DND-41 (cell line): Measurements from ENCODE around the gene MEN1.
A peak's percentile ranks its signal among the peaks of the same experiment; 100 is the strongest.

ENCODE experiments used
- ATAC-seq: fragments of 200-7000 bp; cut with Tn5 transposase; 3 replicates; pipeline ENCODE4 v1.9.1; 2021; ENCODE audit warnings: low read depth; ENCODE audit not compliant: insufficient read depth
- DNase-seq: peaks from one replicate; pipeline ENCODE4 v3.0.0-alpha.2; 2020
- H2AFZ ChIP-seq: 2 replicates; pipeline ENCODE4 v1.6.0; 2012; ENCODE audit warnings: low read depth, low read length
- H3K27ac ChIP-seq: 2 replicates; pipeline ENCODE4 v1.5.1; 2012; ENCODE audit warnings: low read length, inconsistent platforms
- H3K27me3 ChIP-seq: fragments of 200-600 bp; sonication (generic); 2 replicates; pipeline ENCODE4 v1.6.0; 2012; ENCODE audit warnings: low read length, mild to moderate bottlenecking, inconsistent platforms; ENCODE audit not compliant: insufficient read depth, poor library complexity
- H3K36me3 ChIP-seq: 2 replicates; pipeline ENCODE4 v1.5.1; 2012; ENCODE audit warnings: low read length, inconsistent platforms; ENCODE audit not compliant: insufficient read depth
- H3K4me1 ChIP-seq: 2 replicates; pipeline ENCODE4 v1.5.1; 2012; ENCODE audit warnings: mild to moderate bottlenecking, low read length; ENCODE audit not compliant: insufficient read depth
- H3K4me2 ChIP-seq: 2 replicates; pipeline ENCODE4 v1.6.0; 2012; ENCODE audit warnings: mild to moderate bottlenecking, moderate library complexity, low read length, inconsistent platforms; ENCODE audit not compliant: insufficient read depth
- H3K4me3 ChIP-seq, 2 experiments: fragments of 200-600 bp in 1 of 2; shearing (Covaris generic) in 1 of 2; 2 replicates each; pipeline ENCODE4 v1.5.1; 2012 to 2016; ENCODE audit warnings: inconsistent platforms in 2 of 2, low read length in 2 of 2, mild to moderate bottlenecking in 2 of 2, low read depth in 1 of 2, moderate library complexity in 1 of 2
- H3K79me2 ChIP-seq: 2 replicates; pipeline ENCODE4 v1.6.0; 2012; ENCODE audit warnings: low read length, inconsistent platforms; ENCODE audit not compliant: insufficient read depth
- H3K9ac ChIP-seq: 2 replicates; pipeline ENCODE4 v1.6.0; 2012; ENCODE audit warnings: low read depth, mild to moderate bottlenecking, inconsistent platforms, low read length, moderate library complexity
- H3K9me3 ChIP-seq: 2 replicates; pipeline ENCODE4 v1.5.1; 2012; ENCODE audit warnings: low read length, moderate library complexity, mild to moderate bottlenecking, inconsistent platforms; ENCODE audit not compliant: insufficient read depth, severe bottlenecking
- H4K20me1 ChIP-seq: 2 replicates; pipeline ENCODE4 v1.6.0; 2012; ENCODE audit warnings: low read length; ENCODE audit not compliant: insufficient read depth
- EZH2 ChIP-seq: IDR thresholded peaks from 3 replicates; pipeline ENCODE4 v1.6.1; 2012; ENCODE audit warnings: borderline replicate concordance, low read depth, mild to moderate bottlenecking, moderate library complexity, low read length, inconsistent platforms; ENCODE audit not compliant: severe bottlenecking
- TF ChIP-seq, protein P1 (sequence below): IDR thresholded peaks from 2 replicates; pipeline ENCODE4 v1.5.1; 2012; ENCODE audit warnings: borderline replicate concordance, low read length, moderate library complexity, mild to moderate bottlenecking; ENCODE audit not compliant: poor library complexity, severe bottlenecking; ENCODE audit errors: extremely low read depth

The MEN1 gene

DNA sequence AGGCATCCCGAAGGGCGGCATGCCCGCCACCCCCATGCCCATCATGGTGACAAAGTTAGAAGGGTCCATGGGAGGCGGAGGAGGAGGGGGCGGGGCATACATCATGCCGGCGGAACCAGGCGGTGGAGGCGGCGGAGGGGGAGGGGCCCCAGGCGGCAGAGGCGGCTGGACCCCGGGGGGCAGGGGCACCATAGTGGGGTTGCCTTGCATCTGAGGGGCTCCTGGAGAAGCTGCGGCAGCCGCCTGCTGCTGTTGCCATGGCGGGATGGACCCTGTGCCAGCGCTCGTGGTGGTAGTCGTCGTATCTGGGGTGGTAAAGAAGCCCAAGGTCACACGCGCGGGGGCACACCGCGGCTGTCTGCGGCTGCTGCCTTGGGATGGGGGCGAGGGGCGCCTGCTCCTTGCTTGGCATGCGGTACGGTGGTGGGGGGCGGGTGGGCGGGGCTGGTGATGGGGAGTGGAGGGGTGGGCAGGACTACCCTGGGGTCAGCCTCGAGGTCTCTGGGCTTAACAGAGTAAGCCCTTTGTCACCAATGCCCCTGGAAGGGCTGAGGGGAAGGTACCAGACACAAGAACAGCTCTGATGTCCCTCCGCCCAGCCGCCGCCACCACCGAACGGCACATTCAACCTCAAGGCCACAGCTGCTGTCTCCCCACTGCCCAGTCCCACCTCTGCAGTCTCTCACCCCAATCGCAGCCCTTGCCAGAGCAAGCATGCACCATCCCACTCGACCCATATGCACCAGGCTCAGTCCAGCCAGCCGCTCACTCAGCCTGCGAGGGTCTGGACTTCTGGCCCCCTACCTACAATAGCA, 44.3 kb downstream of the MEN1 start:
- H4K20me1 ChIP-seq, result peaks cover 93% of the 10 kb centered on the region

DNA sequence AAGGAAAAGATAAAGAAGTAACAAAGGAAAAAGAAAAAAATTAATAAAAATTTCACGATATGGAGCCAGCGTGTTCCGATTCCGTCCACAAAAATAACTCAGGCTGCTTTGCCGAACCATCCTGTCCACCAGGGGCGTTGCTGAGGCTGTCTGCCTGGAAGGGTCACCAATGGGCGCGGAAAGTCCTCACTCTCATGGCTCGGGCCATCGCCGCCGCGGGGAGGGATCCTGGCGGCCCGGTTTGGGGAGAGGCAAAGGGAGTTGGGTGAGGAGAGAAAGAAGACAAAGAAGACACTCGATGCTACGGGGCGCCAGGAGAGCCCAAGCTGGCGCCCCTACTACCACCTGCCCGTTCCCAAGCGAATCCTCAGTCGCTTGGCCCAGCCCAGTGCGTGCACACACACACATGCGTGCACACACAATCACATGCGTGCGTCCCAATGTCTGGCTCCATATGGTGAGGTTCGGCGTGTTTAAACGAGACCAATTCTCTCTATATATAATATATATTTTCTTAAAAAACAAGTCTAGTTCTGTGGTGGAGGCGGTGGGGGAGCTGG, 45.0 kb downstream of the MEN1 start:
- H3K27ac ChIP-seq, result no peak overlapping the region
- ATAC-seq, result no peak
- no peak overlapping the region for H3K9ac ChIP-seq
- no peaks in the 10 kb centered on the region for H3K9me3 ChIP-seq
- H3K36me3 ChIP-seq, result peaks cover 82% of the 10 kb centered on the region
- H3K4me3 ChIP-seq, result no peak overlapping the region
- H3K4me2 ChIP-seq, result no peak overlapping the region
- H4K20me1 ChIP-seq, result peaks cover 87% of the 10 kb centered on the region
- H3K79me2 ChIP-seq, result peaks cover 58% of the 10 kb centered on the region
- no peaks in the 10 kb centered on the region for H3K27me3 ChIP-seq
- H3K4me1 ChIP-seq, result peaks cover 48% of the 10 kb centered on the region
- DNase-seq, result no peak
- no peak for TF ChIP-seq EZH2
- TF ChIP-seq, protein P1, sequence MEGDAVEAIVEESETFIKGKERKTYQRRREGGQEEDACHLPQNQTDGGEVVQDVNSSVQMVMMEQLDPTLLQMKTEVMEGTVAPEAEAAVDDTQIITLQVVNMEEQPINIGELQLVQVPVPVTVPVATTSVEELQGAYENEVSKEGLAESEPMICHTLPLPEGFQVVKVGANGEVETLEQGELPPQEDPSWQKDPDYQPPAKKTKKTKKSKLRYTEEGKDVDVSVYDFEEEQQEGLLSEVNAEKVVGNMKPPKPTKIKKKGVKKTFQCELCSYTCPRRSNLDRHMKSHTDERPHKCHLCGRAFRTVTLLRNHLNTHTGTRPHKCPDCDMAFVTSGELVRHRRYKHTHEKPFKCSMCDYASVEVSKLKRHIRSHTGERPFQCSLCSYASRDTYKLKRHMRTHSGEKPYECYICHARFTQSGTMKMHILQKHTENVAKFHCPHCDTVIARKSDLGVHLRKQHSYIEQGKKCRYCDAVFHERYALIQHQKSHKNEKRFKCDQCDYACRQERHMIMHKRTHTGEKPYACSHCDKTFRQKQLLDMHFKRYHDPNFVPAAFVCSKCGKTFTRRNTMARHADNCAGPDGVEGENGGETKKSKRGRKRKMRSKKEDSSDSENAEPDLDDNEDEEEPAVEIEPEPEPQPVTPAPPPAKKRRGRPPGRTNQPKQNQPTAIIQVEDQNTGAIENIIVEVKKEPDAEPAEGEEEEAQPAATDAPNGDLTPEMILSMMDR, result no peak
- no peak overlapping the region for H2AFZ ChIP-seq

More for the DNA sequence above, 44.3 kb downstream of the MEN1 start:
- H3K4me2 ChIP-seq, result no peak overlapping the region
- H3K27ac ChIP-seq, result no peak overlapping the region
- ATAC-seq, result no peak
- no peak overlapping the region for H3K9ac ChIP-seq
- H3K9me3 ChIP-seq, result no peaks in the 10 kb centered on the region
- H3K27me3 ChIP-seq, result no peaks in the 10 kb centered on the region
- no peak overlapping the region for H2AFZ ChIP-seq
- no peak for DNase-seq
- H3K79me2 ChIP-seq, result peaks cover 64% of the 10 kb centered on the region
- H3K4me3 ChIP-seq, result no peak overlapping the region
- TF ChIP-seq EZH2, result no peak
- TF ChIP-seq, protein P1, result no peak
- peaks cover 51% of the 10 kb centered on the region for H3K4me1 ChIP-seq
- H3K36me3 ChIP-seq, result peaks cover 89% of the 10 kb centered on the region

DNA sequence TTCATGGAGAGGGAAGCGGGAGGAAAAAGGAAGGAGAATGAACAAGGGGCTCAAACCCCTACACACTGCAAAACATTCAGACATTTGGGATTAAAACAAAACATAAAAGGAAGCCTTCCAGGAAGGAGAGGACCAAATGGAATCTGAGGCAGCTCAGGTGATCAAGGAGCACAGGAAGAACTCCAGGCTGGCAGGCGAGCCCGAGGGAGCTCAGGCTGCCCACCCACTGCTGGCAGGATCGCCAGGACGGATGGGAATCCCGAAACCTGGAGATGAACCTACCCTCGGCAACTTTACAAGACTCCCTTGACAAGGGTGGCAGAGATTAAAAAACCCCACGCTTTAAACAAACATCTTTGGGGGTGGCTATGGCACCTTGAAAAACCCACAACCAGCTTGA, 45.6 kb downstream of the MEN1 start:
- Histone ChIP-seq H3K9ac (no peak overlapping the region), H3K4me1 (peaks cover 45% of the 10 kb centered on the region), H3K79me2 (peaks cover 51% of the 10 kb centered on the region), H3K4me3 (no peak overlapping the region), H3K27ac (peak overlapping the region; percentile 1; the same call in 1 of the 2 replicates), H3K27me3 (no peaks in the 10 kb centered on the region), H3K4me2 (no peak overlapping the region), H3K36me3 (peaks cover 76% of the 10 kb centered on the region), H3K9me3 (no peaks in the 10 kb centered on the region), H2AFZ (no peak overlapping the region), H4K20me1 (peaks cover 85% of the 10 kb centered on the region)
- no peak for ATAC-seq
- no peak for TF ChIP-seq EZH2
- TF ChIP-seq, protein P1, result no peak
- DNase-seq, result no peak
